Subcutaneous adipose tissue (tissue), 4 donors: ENCODE data around the gene CER1. TPM values are rescaled to one million over a fixed set of nuclear protein-coding genes. Genes with fewer than 3 reads are reported as not detected.

Experiments used
- total RNA-seq, 4 donors: library from RNA; depleted of rRNA; stranded (reverse); fragments of >200 nt; gene quantifications; one replicate each; pipeline ENCODE4 v1.1.0, GENCODE V29; 2016
- TF ChIP-seq, protein P1 (sequence below): fragments of 450-650 bp; IDR thresholded peaks from one replicate; pipeline ENCODE4 v1.5.1; 2016; ENCODE audit warnings: low read depth, mild to moderate bottlenecking, control low read depth, antibody characterized with exemption, moderate library complexity

CER1 gene
- total RNA-seq, 4 donors from 2014 or later, result not detected

DNA sequence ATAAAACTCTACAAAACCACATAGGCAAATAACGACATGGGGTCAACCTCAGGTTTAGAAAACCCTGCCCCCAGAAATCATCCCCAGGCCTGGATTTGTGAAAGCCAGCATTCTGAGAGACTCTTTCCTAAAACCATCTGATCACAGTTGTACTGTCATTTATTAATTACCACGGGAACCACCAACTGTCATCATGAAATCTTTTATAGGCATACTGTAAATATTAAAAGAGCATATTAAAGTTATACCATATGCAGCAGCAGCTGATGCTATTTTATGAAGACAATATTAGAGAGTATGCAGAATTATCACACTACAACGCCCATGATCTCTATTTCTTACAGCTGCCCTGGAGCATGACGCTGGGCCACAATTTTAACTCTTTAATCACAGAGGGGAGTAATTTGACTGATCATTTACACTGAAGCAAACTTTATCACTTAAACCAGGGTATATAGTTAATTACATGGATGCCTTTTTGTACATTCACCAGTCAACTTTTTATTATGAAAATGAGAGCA is 20.3 kb downstream of the CER1 start:
- TF ChIP-seq, protein P1, sequence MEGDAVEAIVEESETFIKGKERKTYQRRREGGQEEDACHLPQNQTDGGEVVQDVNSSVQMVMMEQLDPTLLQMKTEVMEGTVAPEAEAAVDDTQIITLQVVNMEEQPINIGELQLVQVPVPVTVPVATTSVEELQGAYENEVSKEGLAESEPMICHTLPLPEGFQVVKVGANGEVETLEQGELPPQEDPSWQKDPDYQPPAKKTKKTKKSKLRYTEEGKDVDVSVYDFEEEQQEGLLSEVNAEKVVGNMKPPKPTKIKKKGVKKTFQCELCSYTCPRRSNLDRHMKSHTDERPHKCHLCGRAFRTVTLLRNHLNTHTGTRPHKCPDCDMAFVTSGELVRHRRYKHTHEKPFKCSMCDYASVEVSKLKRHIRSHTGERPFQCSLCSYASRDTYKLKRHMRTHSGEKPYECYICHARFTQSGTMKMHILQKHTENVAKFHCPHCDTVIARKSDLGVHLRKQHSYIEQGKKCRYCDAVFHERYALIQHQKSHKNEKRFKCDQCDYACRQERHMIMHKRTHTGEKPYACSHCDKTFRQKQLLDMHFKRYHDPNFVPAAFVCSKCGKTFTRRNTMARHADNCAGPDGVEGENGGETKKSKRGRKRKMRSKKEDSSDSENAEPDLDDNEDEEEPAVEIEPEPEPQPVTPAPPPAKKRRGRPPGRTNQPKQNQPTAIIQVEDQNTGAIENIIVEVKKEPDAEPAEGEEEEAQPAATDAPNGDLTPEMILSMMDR, result no peak

DNA sequence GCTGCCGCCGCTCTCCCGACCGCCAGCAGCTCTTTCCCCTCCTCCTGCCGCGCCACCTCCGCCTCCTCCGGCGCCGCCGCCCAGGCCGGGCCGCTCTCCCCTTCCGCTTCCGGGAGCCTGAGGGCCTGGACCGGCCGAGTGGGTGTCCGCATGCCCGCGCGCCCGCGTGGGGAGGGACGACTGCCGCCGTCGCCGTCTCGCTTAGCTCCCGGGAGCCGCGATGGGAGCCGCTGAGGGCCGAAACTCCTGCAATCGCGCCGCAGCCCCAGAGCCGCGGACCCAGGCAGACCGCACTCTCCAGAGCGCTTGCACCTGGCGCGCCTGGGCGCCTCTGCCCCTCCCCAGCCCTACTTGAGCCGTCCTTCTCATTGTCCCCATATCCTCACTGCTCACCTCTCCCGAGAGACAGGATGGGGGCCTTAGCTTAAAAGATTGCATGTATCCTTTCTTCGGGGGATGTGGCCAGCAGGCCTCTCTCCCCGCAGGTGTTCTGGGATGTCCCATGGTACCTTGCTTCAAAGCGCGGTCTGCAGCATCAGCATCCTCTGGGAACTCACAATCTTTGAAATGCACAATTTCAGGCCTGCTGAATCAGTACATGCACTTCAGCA is 29.2 kb downstream of the CER1 start, which contains the start of gene ZDHHC21:
ZDHHC21 (minus strand) TSS at position 182 of the 611 bp plus-strand sequence. CDS start 19,092 bp downstream, outside the sequence.
- TF ChIP-seq, protein P1, result no peak

DNA sequence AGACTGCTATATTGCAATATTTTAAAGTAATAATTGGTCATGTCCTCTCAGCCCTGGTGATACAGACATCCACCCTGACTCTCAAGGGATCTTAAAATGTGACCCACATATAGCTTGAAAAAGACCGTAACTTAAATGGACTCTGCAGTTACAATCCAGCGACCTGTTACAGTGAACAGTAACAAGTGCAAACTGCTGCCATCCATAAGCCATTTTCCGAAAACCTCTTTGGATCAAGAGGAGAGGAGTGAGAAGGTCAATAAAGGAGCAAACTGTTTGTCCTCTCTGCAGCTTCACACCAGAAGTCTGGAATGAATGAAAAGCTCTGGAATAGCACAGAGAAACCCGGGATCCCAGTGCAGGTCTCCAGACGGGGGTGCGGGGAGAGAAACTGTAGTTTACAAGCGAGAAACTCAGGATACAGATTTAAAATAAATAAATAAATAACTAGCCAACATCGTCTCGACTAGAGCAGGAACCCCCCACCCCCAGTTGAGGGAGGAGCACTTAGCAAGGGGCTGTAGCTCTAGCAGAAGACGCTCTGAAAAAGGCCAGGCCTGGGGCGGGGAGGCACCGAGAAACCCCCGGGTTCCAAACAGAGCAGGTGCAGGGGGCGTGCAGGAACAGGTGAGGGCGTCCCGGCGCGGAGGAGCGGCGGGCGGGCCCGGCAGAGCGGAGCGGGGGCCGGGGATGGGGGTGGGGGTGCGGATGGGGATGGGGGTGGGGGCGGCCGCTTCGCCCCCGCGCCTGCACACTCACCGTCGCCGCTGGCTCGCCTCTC is 29.9 kb downstream of the CER1 start:
- TF ChIP-seq, protein P1, result no peak

DNA sequence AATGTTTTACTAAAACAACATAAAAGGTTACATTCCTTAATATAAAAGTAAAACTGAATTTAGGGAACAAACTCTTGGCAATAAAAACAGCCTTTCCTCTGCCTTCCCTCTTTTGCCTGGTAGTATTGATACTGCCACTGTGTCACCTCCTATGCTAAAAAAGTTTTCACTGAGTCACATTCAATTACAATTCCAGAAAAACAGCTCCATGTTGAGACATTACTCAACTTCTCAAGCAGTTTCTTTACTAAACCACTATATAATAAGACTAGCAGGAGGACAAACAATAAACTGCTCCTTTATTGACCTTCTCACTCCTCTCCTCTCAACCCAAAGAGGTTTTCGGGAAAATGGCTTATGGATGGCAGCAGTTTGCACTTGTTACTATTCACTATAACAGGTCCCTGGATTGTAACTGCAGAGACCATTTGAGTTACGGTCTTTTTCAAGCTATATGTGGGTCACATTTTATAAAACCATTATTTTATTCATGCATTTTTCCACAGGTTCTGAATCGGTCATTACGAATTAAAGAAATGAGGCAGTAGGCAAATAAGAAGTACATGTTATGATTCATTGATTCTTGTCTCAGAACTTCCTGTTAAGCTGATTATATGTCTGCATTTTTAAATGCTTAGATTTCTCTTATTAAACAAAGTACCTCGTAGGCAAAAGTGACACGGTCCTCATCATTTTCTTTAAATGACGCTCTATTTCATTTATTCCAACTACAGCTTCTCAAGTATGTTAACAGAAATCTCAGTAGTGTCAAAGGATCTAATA is 31.4 kb downstream of the CER1 start:
- TF ChIP-seq, protein P1, result no peak

DNA sequence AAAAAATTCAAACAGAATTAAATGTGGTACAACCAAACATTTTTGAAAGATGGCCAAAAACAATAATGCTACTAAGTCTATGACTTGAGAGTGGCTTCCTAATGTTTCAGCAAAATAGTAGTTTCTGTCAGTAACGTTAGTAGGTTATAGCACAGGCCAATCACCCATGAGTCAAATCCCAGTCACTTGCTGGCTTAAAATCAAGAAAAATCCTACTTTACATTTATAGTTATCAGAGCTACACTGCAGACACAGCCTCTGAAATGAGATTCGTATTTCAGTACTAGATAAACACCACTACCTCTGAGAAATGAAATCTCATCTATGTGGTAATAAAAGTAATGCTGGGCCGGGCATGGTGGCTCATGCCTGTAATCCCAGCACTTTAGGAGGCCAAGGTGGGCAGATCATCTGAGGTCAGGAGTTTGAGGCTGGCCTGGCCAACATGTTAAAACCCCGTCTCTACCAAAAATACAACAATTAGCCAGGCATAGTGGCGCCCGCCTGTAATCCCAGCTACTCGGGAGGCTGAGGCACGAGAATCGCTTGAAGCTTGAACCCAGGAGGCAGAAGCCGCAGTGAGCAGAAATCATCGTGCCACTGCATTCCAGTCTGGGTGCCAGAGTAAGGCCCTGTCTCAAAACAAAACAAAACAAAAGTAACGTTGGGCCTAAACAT is 35.4 kb downstream of the CER1 start:
- TF ChIP-seq, protein P1, result no peak

DNA sequence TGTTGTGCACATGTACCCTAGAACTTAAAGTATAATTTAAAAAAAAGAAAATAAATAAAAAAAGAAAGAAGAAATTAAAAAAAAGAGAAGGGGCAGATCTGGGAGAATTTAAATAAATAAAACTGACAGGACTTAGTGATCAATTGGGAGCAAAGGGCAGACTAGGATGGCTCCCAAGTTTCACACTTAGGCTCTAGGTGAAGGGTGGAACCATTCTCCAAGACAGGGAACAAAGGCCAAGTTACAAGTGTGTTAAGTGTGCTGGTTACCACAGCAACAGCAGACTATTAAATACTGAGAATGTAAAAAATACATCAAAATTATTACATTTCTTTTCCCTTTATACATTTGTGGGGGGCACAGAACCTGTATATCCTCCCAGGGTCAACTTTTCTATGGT is 36.4 kb downstream of the CER1 start:
- TF ChIP-seq, protein P1, result no peak
